ENCODE measurements around the gene PSPH. TPM values are rescaled to one million over a fixed set of nuclear protein-coding genes. Genes with fewer than 3 reads are reported as not detected.
"Not testable (repeated sequence)": the region's sequence is repeated elsewhere in the genome, so short reads cannot be mapped to it uniquely, and the experiment has no call there.

PSPH gene
- total and polyA plus RNA-seq, 5 donors = 6.5 to 19.1 (median 12.7) TPM

- 56% methylated on average over 2 of the region's 2 CpGs for WGBS
Measured at GRCh38 chr7:56062382-56062781, 11.1 kb upstream of the PSPH start.

GRCh38 chr7:56053993-56054392, 2.7 kb upstream of the PSPH start:
- ATAC-seq (no peak), DNase-seq (no peak)
- no peaks in the 10 kb centered on the region for H3K9me3 ChIP-seq (ENCODE audit: control insufficient read depth, low read length)
- peaks cover 4% of the 10 kb centered on the region for H3K4me1 ChIP-seq (ENCODE audit: control insufficient read depth, insufficient read depth, low read length)
- no peak overlapping the region for H3K27ac ChIP-seq (ENCODE audit: low read length)
- H3K4me3 ChIP-seq (ENCODE audit: low read length) = no peak overlapping the region
- intact Hi-C loops (cut with DNase I) = no loop called here
- H3K27me3 ChIP-seq (ENCODE audit: control insufficient read depth, insufficient read depth) = no peaks in the 10 kb centered on the region
- 83% methylated on average over 2 of the region's 2 CpGs for whole genome bisulfite sequencing

More at GRCh38 chr7:56062382-56062781, 11.1 kb upstream of the PSPH start:
- no peak for ATAC-seq
- H3K4me1 ChIP-seq (ENCODE audit: control insufficient read depth, insufficient read depth, low read length) = no peaks in the 10 kb centered on the region
- DNase-seq = no peak
- no peak overlapping the region for H3K4me3 ChIP-seq (ENCODE audit: low read length)
- H3K27ac ChIP-seq (ENCODE audit: low read length) = no peak overlapping the region
- no peaks in the 10 kb centered on the region for H3K27me3 ChIP-seq (ENCODE audit: control insufficient read depth, insufficient read depth)
- intact Hi-C loops (cut with DNase I) = no loop called here
- H3K9me3 ChIP-seq (ENCODE audit: control insufficient read depth, low read length) = no peaks in the 10 kb centered on the region

GRCh38 chr7:56053379-56053778, 2.1 kb upstream of the PSPH start:
- no peaks in the 10 kb centered on the region for H3K27me3 ChIP-seq (ENCODE audit: control insufficient read depth, insufficient read depth)
- no peak for DNase-seq
- WGBS = 85% methylated on average over 9 of the region's 9 CpGs
- H3K4me3 ChIP-seq (ENCODE audit: low read length) = no peak overlapping the region
- no peak for ATAC-seq
- peaks cover 4% of the 10 kb centered on the region for H3K4me1 ChIP-seq (ENCODE audit: control insufficient read depth, insufficient read depth, low read length)
- intact Hi-C loops (cut with DNase I) = no loop called here
- H3K9me3 ChIP-seq (ENCODE audit: control insufficient read depth, low read length) = no peaks in the 10 kb centered on the region
- H3K27ac ChIP-seq (ENCODE audit: low read length) = no peak overlapping the region

DNA sequence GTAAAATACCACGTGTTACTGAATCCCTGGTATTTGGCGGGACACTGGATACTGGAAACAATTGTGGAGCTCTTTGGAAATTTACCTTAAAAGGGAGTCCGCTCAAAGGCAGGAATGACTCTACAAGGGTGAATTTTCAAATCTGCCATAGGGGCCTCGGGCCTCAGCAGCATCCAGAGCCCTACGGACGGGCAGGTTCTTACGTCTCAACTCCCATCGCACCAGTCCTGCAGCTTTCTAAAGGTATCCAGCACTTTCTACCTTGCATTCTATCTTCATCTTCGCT, 248 bp downstream of the PSPH start:
- Histone ChIP-seq H3K27ac (ENCODE audit: low read length) (peak overlapping the region; percentile 86), H3K9me3 (ENCODE audit: control insufficient read depth, low read length) (no peaks in the 10 kb centered on the region), H3K4me1 (ENCODE audit: control insufficient read depth, insufficient read depth, low read length) (peaks cover 4% of the 10 kb centered on the region), H3K4me3 (ENCODE audit: low read length) (peak overlapping the region; percentile 74), H3K27me3 (ENCODE audit: control insufficient read depth, insufficient read depth) (no peaks in the 10 kb centered on the region)
- intact Hi-C loops (cut with DNase I) = no loop called here
- WGBS = under 1% methylated on average over 9 of the region's 9 CpGs
- ATAC-seq (no peak), DNase-seq (no peak)

- H3K9me3 ChIP-seq (ENCODE audit: control insufficient read depth, low read length); H3K27me3 ChIP-seq (ENCODE audit: control insufficient read depth, insufficient read depth); ATAC-seq; intact Hi-C loops (cut with DNase I); H3K4me1 ChIP-seq (ENCODE audit: control insufficient read depth, insufficient read depth, low read length); H3K4me3 ChIP-seq (ENCODE audit: low read length); H3K27ac ChIP-seq (ENCODE audit: low read length); DNase-seq: not testable (repeated sequence)
- WGBS = 45% methylated on average over 8 of the region's 8 CpGs
Measured at GRCh38 chr7:56048763-56049162, 2.5 kb downstream of the PSPH start.

- no peaks in the 10 kb centered on the region for H3K9me3 ChIP-seq (ENCODE audit: control insufficient read depth, low read length)
- no peak overlapping the region for H3K27ac ChIP-seq (ENCODE audit: low read length)
- H3K27me3 ChIP-seq (ENCODE audit: control insufficient read depth, insufficient read depth) = no peaks in the 10 kb centered on the region
- WGBS = 86% methylated on average over 1 of the region's 1 CpG
- H3K4me1 ChIP-seq (ENCODE audit: control insufficient read depth, insufficient read depth, low read length) = peaks cover 4% of the 10 kb centered on the region
- no peak overlapping the region for H3K4me3 ChIP-seq (ENCODE audit: low read length)
- intact Hi-C loops (cut with DNase I) = no loop called here
- ATAC-seq (no peak), DNase-seq (no peak)
Measured at GRCh38 chr7:56048245-56048644, 3.0 kb downstream of the PSPH start.

- intact Hi-C loops (cut with DNase I); H3K27me3 ChIP-seq (ENCODE audit: control insufficient read depth, insufficient read depth); H3K4me1 ChIP-seq (ENCODE audit: control insufficient read depth, insufficient read depth, low read length); H3K9me3 ChIP-seq (ENCODE audit: control insufficient read depth, low read length); ATAC-seq; H3K4me3 ChIP-seq (ENCODE audit: low read length); DNase-seq; H3K27ac ChIP-seq (ENCODE audit: low read length): not testable (repeated sequence)
- WGBS = 82% methylated on average over 11 of the region's 11 CpGs
Measured at GRCh38 chr7:56047446-56048116, 3.7 kb downstream of the PSPH start.

- intact Hi-C loops (cut with DNase I) = no loop called here
- Histone ChIP-seq H3K9me3 (ENCODE audit: control insufficient read depth, low read length) (no peaks in the 10 kb centered on the region), H3K4me1 (ENCODE audit: control insufficient read depth, insufficient read depth, low read length) (peaks cover 4% of the 10 kb centered on the region), H3K4me3 (ENCODE audit: low read length) (no peak overlapping the region), H3K27me3 (ENCODE audit: control insufficient read depth, insufficient read depth) (no peaks in the 10 kb centered on the region), H3K27ac (ENCODE audit: low read length) (peak overlapping the region; percentile 25)
- ATAC-seq (peak; percentile 5 to 53), DNase-seq (no peak)
- WGBS = 52% methylated on average over 5 of the region's 5 CpGs
Measured at GRCh38 chr7:56046721-56047445, 4.4 kb downstream of the PSPH start.

DNA sequence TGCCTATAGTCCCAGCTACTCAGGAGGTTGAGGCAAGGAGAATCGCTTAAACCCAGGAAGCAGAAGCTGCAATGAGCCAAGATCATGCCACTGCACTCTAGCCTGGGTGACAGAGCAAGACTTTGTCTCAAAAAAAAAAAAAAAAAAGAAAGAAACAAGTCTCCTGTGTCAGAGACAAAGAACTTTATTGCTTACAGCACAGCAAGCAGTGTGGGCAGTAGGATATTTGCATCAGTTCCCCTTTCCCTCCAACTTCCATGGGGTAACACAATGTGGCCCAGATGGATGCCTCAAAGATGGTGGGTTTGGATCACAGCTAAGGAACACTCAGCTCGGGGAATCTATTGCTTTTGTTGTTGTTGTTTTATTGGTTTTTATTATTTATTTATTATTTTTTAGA, 5.5 kb downstream of the PSPH start:
- H3K27ac ChIP-seq (ENCODE audit: low read length); H3K4me3 ChIP-seq (ENCODE audit: low read length); H3K9me3 ChIP-seq (ENCODE audit: control insufficient read depth, low read length); ATAC-seq; H3K27me3 ChIP-seq (ENCODE audit: control insufficient read depth, insufficient read depth); H3K4me1 ChIP-seq (ENCODE audit: control insufficient read depth, insufficient read depth, low read length); DNase-seq; intact Hi-C loops (cut with DNase I): not testable (repeated sequence)
- 88% methylated on average over 2 of the region's 2 CpGs for WGBS

- Histone ChIP-seq H3K27me3 (ENCODE audit: control insufficient read depth, insufficient read depth) (no peaks in the 10 kb centered on the region), H3K9me3 (ENCODE audit: control insufficient read depth, low read length) (no peaks in the 10 kb centered on the region), H3K27ac (ENCODE audit: low read length) (no peak overlapping the region), H3K4me3 (ENCODE audit: low read length) (no peak overlapping the region), H3K4me1 (ENCODE audit: control insufficient read depth, insufficient read depth, low read length) (no peaks in the 10 kb centered on the region)
- DNase-seq (no peak), ATAC-seq (peak in 1 of 2 donors; percentile 41)
- intact Hi-C loops (cut with DNase I) = no loop called here
- 84% methylated on average over 3 of the region's 3 CpGs for WGBS
Measured at GRCh38 chr7:56040730-56041129, 10.5 kb downstream of the PSPH start.

DNA sequence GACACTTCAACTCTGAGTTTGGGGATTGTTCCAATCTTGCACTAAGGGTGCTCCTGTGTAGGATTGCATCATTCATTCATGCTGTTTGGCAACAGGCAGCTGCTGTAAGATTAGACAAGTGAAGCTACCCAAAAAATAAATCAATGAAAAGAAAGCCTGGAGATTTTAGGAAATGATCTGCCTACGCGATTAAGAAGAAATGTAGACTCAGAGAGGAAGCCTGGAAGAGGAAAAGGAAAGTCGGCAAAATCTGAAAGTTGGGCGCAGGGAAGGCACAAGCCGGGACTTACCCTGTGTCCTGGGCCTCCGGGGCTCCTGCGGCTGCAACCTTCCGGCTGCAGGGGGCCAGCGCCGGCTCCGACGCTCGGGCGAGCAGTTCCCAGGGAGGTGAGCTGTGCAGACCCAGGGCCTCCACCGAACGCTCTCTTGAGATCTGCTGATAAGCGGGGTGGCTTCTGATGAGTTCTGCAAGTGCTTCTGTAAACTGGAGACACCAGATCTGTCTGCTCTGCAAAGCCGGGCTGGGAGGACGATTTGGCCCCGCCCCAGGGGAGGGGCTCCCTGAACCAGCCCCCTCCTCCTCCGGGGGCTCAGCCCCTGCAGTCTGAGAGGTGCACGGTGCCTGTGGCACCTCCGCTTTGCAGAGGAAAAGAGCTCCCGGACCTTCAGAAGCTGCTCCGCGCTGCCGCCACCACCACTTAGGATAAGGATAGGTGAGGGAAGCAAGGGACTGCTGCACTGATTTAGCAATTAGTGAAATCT, 17.4 kb downstream of the PSPH start:
- peak; percentile 39 to 82 (median 80) for DNase-seq
- intact Hi-C loops (cut with DNase I) = no loop called here
- 1% methylated on average over 27 of the region's 27 CpGs for WGBS
- Histone ChIP-seq H3K27me3 (ENCODE audit: control insufficient read depth, insufficient read depth) (no peaks in the 10 kb centered on the region), H3K27ac (ENCODE audit: low read length) (peak overlapping the region; percentile 15), H3K4me1 (ENCODE audit: control insufficient read depth, insufficient read depth, low read length) (no peaks in the 10 kb centered on the region), H3K9me3 (ENCODE audit: control insufficient read depth, low read length) (no peaks in the 10 kb centered on the region), H3K4me3 (ENCODE audit: low read length) (peak overlapping the region; percentile 74)
- ATAC-seq = peak; percentile 89 to 92

All from right cardiac atrium (tissue), 5 donors.